Astrocyte (in vitro differentiated cells and primary cell): ENCODE measurements around the gene FTSJ1. TPM values are rescaled to one million over a fixed set of nuclear protein-coding genes. Genes with fewer than 3 reads are reported as not detected.

Experiments used
- DNase-seq: peaks from one replicate; pipeline ENCODE4 v3.0.0-alpha.2; 2010; ENCODE audit warnings: low read depth
- FAIRE-seq: peaks from 2 replicates; lab custom pipeline; 2011; peaks lifted over from hg19 to GRCh38; lab: Jason Lieb, UNC
- H2AFZ ChIP-seq: 2 replicates; pipeline ENCODE4 v1.6.0; 2012; ENCODE audit warnings: low read depth, low read length, inconsistent platforms
- H3K27ac ChIP-seq: 2 replicates; pipeline ENCODE4 v1.5.1; 2011; ENCODE audit warnings: low read depth, low read length, inconsistent platforms
- H3K27me3 ChIP-seq: 2 replicates; pipeline ENCODE4 v1.6.0; 2011; ENCODE audit warnings: low read length, inconsistent platforms; ENCODE audit not compliant: insufficient read depth
- H3K36me3 ChIP-seq: 2 replicates; pipeline ENCODE4 v1.5.1; 2011; ENCODE audit warnings: low read length, inconsistent platforms; ENCODE audit not compliant: insufficient read depth
- H3K4me1 ChIP-seq: 2 replicates; pipeline ENCODE4 v1.5.1; 2011; ENCODE audit warnings: low read length, inconsistent platforms; ENCODE audit not compliant: insufficient read depth
- H3K4me2 ChIP-seq: 2 replicates; pipeline ENCODE4 v1.6.0; 2012; ENCODE audit warnings: low read length, inconsistent platforms
- H3K4me3 ChIP-seq: 2 replicates; pipeline ENCODE4 v1.5.1; 2011; ENCODE audit warnings: low read depth, mild to moderate bottlenecking, low read length, inconsistent platforms; ENCODE audit not compliant: insufficient read depth
- H3K79me2 ChIP-seq: 2 replicates; pipeline ENCODE4 v1.6.0; 2012; ENCODE audit warnings: mild to moderate bottlenecking, low read length, inconsistent platforms; ENCODE audit not compliant: insufficient read depth
- H3K9ac ChIP-seq: 2 replicates; pipeline ENCODE4 v1.6.0; 2012; ENCODE audit warnings: mild to moderate bottlenecking, low read length, inconsistent platforms
- H3K9me3 ChIP-seq: 2 replicates; pipeline ENCODE4 v1.5.1; 2012; ENCODE audit warnings: low read depth, mild to moderate bottlenecking, low read length, inconsistent platforms; ENCODE audit not compliant: insufficient read depth
- H4K20me1 ChIP-seq: 2 replicates; pipeline ENCODE4 v1.6.0; 2012; ENCODE audit warnings: low read length, inconsistent platforms; ENCODE audit not compliant: insufficient read depth
- H3K27ac Mint-ChIP-seq: one replicate; pipeline ENCODE4 v1.8.0; 2021; ENCODE audit warnings: mild to moderate bottlenecking, mixed read lengths; ENCODE audit not compliant: unreplicated experiment
- H3K27me3 Mint-ChIP-seq: one replicate; pipeline ENCODE4 v1.8.0; 2021; ENCODE audit warnings: low read depth, mixed read lengths; ENCODE audit not compliant: unreplicated experiment
- H3K36me3 Mint-ChIP-seq: one replicate; pipeline ENCODE4 v1.8.0; 2021; ENCODE audit warnings: low read depth, mixed read lengths; ENCODE audit not compliant: unreplicated experiment
- H3K4me1 Mint-ChIP-seq: one replicate; pipeline ENCODE4 v1.8.0; 2021; ENCODE audit warnings: low read depth, mixed read lengths; ENCODE audit not compliant: unreplicated experiment
- H3K4me3 Mint-ChIP-seq: one replicate; pipeline ENCODE4 v1.8.0; 2021; ENCODE audit warnings: mild to moderate bottlenecking, moderate library complexity, mixed read lengths; ENCODE audit not compliant: unreplicated experiment
- H3K9me3 Mint-ChIP-seq: one replicate; pipeline ENCODE4 v1.8.0; 2021; ENCODE audit warnings: mild to moderate bottlenecking, mixed read lengths; ENCODE audit not compliant: unreplicated experiment
- EZH2 ChIP-seq: IDR thresholded peaks from 2 replicates; pipeline ENCODE4 v1.6.1; 2012; ENCODE audit warnings: mild to moderate bottlenecking, low read length, inconsistent platforms; ENCODE audit not compliant: insufficient read depth
- total RNA-seq: library from RNA; stranded (reverse); gene quantifications from 2 replicates; pipeline ENCODE4 v1.2.1, GENCODE V29; 2021
- TF ChIP-seq, protein P1 (sequence below): IDR thresholded peaks from 2 replicates; pipeline ENCODE4 v1.5.1; 2011; ENCODE audit warnings: low read depth, mild to moderate bottlenecking, inconsistent platforms, low read length, moderate library complexity; ENCODE audit not compliant: insufficient read depth

Gene FTSJ1
- total RNA-seq, 1 donor from 2014 or later: 64.4 TPM

DNA sequence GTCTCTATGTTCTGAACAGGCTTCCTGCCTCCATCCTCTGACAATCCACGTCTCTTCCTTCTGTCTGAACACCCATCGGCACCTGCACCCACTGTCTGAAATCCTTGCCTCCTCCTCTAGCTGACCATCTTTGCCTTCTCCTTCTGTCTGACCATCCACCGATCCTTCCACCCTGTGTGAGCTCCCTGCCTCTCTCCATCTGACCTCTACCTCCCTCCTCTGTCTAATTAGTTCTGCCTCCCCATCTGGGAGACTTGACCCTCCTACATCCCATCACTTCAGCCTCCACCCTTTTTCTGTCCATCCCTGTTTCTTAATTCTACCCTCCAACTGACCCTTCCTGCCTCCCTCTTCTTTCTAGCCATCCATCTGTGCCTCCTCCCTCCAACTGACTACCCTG is 16.0 kb upstream of the FTSJ1 start:
- Mint-ChIP-seq H3K9me3 (peaks cover 5% of the 10 kb centered on the region), H3K4me3 (no peak overlapping the region), H3K27ac (no peak overlapping the region), H3K36me3 (peaks cover 9% of the 10 kb centered on the region), H3K4me1 (peaks cover 9% of the 10 kb centered on the region), H3K27me3 (no peaks in the 10 kb centered on the region)
- FAIRE-seq (no peak), DNase-seq (no peak)
- Histone ChIP-seq H3K9me3 (no peaks in the 10 kb centered on the region), H3K79me2 (no peaks in the 10 kb centered on the region), H4K20me1 (no peaks in the 10 kb centered on the region), H3K27ac (no peak overlapping the region), H3K4me3 (no peak overlapping the region), H3K9ac (no peak overlapping the region), H3K27me3 (no peaks in the 10 kb centered on the region), H3K4me2 (no peak overlapping the region), H3K36me3 (no peaks in the 10 kb centered on the region), H3K4me1 (peaks cover 3% of the 10 kb centered on the region), H2AFZ (no peak overlapping the region)
- TF ChIP-seq, protein P1, sequence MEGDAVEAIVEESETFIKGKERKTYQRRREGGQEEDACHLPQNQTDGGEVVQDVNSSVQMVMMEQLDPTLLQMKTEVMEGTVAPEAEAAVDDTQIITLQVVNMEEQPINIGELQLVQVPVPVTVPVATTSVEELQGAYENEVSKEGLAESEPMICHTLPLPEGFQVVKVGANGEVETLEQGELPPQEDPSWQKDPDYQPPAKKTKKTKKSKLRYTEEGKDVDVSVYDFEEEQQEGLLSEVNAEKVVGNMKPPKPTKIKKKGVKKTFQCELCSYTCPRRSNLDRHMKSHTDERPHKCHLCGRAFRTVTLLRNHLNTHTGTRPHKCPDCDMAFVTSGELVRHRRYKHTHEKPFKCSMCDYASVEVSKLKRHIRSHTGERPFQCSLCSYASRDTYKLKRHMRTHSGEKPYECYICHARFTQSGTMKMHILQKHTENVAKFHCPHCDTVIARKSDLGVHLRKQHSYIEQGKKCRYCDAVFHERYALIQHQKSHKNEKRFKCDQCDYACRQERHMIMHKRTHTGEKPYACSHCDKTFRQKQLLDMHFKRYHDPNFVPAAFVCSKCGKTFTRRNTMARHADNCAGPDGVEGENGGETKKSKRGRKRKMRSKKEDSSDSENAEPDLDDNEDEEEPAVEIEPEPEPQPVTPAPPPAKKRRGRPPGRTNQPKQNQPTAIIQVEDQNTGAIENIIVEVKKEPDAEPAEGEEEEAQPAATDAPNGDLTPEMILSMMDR: no peak
- TF ChIP-seq EZH2: no peak

DNA sequence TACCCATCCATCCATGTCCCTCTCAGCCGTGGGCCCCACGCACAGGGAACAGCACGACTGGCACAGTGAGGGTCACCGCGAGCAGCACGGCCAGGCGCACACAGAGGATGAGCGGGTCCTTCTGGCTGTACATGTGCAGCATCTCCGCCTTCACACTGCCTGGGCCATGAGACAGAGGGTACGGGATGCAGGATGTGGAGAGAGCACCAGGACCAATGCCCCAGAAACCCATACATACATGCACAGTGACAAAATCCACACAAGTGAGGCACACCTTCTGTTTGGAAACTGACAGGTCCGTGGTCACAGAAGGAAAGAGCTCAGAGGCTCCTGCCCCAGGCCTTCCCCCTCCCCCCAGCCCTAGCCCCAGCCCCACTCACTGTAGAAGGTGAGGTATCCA is 15.4 kb upstream of the FTSJ1 start:
- Histone ChIP-seq H3K79me2 (no peaks in the 10 kb centered on the region), H2AFZ (no peak overlapping the region), H3K4me3 (no peak overlapping the region), H3K27ac (no peak overlapping the region), H3K9ac (no peak overlapping the region), H3K4me1 (peaks cover 8% of the 10 kb centered on the region), H3K36me3 (no peaks in the 10 kb centered on the region), H4K20me1 (no peaks in the 10 kb centered on the region), H3K4me2 (no peak overlapping the region), H3K27me3 (no peaks in the 10 kb centered on the region), H3K9me3 (no peaks in the 10 kb centered on the region)
- Mint-ChIP-seq H3K27me3 (no peaks in the 10 kb centered on the region), H3K4me1 (peaks cover 15% of the 10 kb centered on the region), H3K4me3 (no peak overlapping the region), H3K27ac (no peak overlapping the region), H3K36me3 (peaks cover 9% of the 10 kb centered on the region), H3K9me3 (peaks cover 5% of the 10 kb centered on the region)
- DNase-seq: no peak
- FAIRE-seq: no peak
- TF ChIP-seq, protein P1: no peak
- no peak for TF ChIP-seq EZH2

DNA sequence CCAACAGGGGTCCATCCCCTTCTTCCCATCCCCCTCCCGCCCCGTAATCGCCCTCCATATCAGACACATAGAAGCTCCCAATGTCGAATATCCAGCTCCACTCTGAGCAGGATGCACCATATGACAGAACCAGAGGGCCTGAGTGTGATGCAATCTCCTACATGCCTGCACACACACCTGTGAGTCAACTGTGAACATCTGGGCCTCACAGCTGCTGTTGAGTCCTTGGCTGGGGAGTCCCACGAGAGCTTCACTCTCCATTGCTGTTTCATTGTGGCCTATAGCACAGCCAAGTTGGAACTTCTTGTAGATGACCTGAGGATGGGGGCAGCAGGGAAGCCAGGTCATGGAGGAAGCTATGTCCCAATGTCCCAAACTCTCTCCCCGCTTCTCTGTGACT is 14.2 kb upstream of the FTSJ1 start:
- Mint-ChIP-seq H3K9me3 (peaks cover 5% of the 10 kb centered on the region), H3K4me1 (peaks cover 17% of the 10 kb centered on the region), H3K4me3 (no peak overlapping the region), H3K36me3 (peaks cover 9% of the 10 kb centered on the region), H3K27ac (no peak overlapping the region), H3K27me3 (no peaks in the 10 kb centered on the region)
- no peak for DNase-seq
- Histone ChIP-seq H4K20me1 (no peaks in the 10 kb centered on the region), H3K4me3 (no peak overlapping the region), H3K27me3 (no peaks in the 10 kb centered on the region), H3K9ac (no peak overlapping the region), H3K4me1 (peaks cover 11% of the 10 kb centered on the region), H3K79me2 (no peaks in the 10 kb centered on the region), H3K36me3 (no peaks in the 10 kb centered on the region), H3K9me3 (no peaks in the 10 kb centered on the region), H3K27ac (no peak overlapping the region), H3K4me2 (no peak overlapping the region), H2AFZ (no peak overlapping the region)
- no peak for TF ChIP-seq EZH2
- TF ChIP-seq, protein P1: no peak
- no peak for FAIRE-seq
